H1 (cell line): ENCODE measurements around the gene BBS12. TPM values are rescaled to one million over a fixed set of nuclear protein-coding genes. Genes with fewer than 3 reads are reported as not detected.

Experiments
- polyA plus RNA-seq, 7 experiments: library from polyadenylated mRNA; depleted of rRNA in 3 of 7; stranded (reverse) in 5 of 7; unstranded in 2 of 7; fragments of >200 nt in 5 of 7; fragments of 200-250 nt in 2 of 7; gene quantifications; 1 replicate in 5 of 7; 2 replicates in 1 of 7; 4 replicates in 1 of 7; pipeline versions ENCODE4 v1.2.1 to v1.2.3, GENCODE V29; 2011 to 2013; ENCODE audit warnings: missing spikeins in 2 of 7, mixed read lengths in 2 of 7
- total RNA-seq: library from RNA; stranded (reverse); fragmentation: NEBNext Ultra II Directional; extraction: Animal tissue kit (Norgen Biotek cat#: 25700); gene quantifications from 2 replicates; pipeline ENCODE4 v1.2.1, GENCODE V29; 2021

BBS12 gene
- total and polyA plus RNA-seq, 2 of the 8 experiments (the other 6 are each of a cell fraction or from before 2014, with no cell fraction given) = 0.88 to 2.6 TPM

Other genes starting within 250 kb of the BBS12 start
- not detected in 2 replicates for gene IL21, start 111.6 kb upstream of the BBS12 start, total RNA-seq
- gene IL21, start 111.6 kb upstream of the BBS12 start, polyA plus RNA-seq (2011; rRNA removed) = not detected in 2 replicates
- gene FGF2, start 94.1 kb downstream of the BBS12 start, total RNA-seq = 145 and 153 TPM in 2 replicates
- 20.5 and 23.4 TPM in 2 replicates for gene FGF2, start 94.1 kb downstream of the BBS12 start, polyA plus RNA-seq (2011; rRNA removed)
- 4.9 and 5.0 TPM in 2 replicates for gene NUDT6, start 189.9 kb downstream of the BBS12 start, total RNA-seq
- gene NUDT6, start 189.9 kb downstream of the BBS12 start, polyA plus RNA-seq (2011; rRNA removed) = 11.1 and 12.4 TPM in 2 replicates